GM12891 (cell line): ENCODE data around the gene LYPD3.

Source experiments
- DNase-seq: peaks from one replicate; pipeline ENCODE4 v3.0.0; 2011; ENCODE audit warnings: low spot score; ENCODE audit not compliant: insufficient read length
- FAIRE-seq: peaks from 2 replicates; lab custom pipeline; 2011; peaks lifted over from hg19 to GRCh38; lab: Jason Lieb, UNC
- PAX5 ChIP-seq: IDR thresholded peaks from 2 replicates; pipeline ENCODE4 v1.6.1; 2011; ENCODE audit warnings: low read length, moderate library complexity, mild to moderate bottlenecking; ENCODE audit not compliant: insufficient read depth, severe bottlenecking
- POLR2A ChIP-seq: IDR thresholded peaks from 2 replicates; pipeline ENCODE4 v1.6.1; 2011; ENCODE audit warnings: low read depth, low read length, control low read depth
- POLR2AphosphoS5 ChIP-seq: IDR thresholded peaks from 2 replicates; pipeline ENCODE4 v1.6.1; 2011; ENCODE audit warnings: low read depth, low read length, control low read depth
- POU2F2 ChIP-seq: IDR thresholded peaks from 2 replicates; pipeline ENCODE4 v1.6.1; 2011; ENCODE audit warnings: low read depth, mild to moderate bottlenecking, control low read depth, low read length, moderate library complexity
- SPI1 ChIP-seq: IDR thresholded peaks from 2 replicates; pipeline ENCODE4 v1.6.1; 2011; ENCODE audit warnings: low read depth, low read length, control low read depth
- TAF1 ChIP-seq: IDR thresholded peaks from 2 replicates; pipeline ENCODE4 v1.6.1; 2011; ENCODE audit warnings: low read depth, low read length, control low read depth

Gene LYPD3

GRCh38 chr19:43489310-43489709 is 23.9 kb upstream of the LYPD3 start:
- no peak for DNase-seq
- peak; percentile 56 for FAIRE-seq
- TF ChIP-seq SPI1 = peak; percentile 35; the same call in 1 of the 2 replicates
- no peak for TF ChIP-seq POLR2AphosphoS5
- no peak for TF ChIP-seq POLR2A
- TF ChIP-seq PAX5 = no peak
- TF ChIP-seq POU2F2 = peak; percentile 60
- no peak for TF ChIP-seq TAF1

- DNase-seq (no peak), FAIRE-seq (no peak)
- TF ChIP-seq POLR2A (no peak), SPI1 (no peak)
Measured at GRCh38 chr19:43488179-43488578, 22.8 kb upstream of the LYPD3 start.

- FAIRE-seq = no peak
- TF ChIP-seq PAX5 (no peak), POU2F2 (no peak), POLR2A (no peak), TAF1 (no peak), SPI1 (no peak), POLR2AphosphoS5 (no peak)
Measured at GRCh38 chr19:43486412-43486811, 21.0 kb upstream of the LYPD3 start.

DNA sequence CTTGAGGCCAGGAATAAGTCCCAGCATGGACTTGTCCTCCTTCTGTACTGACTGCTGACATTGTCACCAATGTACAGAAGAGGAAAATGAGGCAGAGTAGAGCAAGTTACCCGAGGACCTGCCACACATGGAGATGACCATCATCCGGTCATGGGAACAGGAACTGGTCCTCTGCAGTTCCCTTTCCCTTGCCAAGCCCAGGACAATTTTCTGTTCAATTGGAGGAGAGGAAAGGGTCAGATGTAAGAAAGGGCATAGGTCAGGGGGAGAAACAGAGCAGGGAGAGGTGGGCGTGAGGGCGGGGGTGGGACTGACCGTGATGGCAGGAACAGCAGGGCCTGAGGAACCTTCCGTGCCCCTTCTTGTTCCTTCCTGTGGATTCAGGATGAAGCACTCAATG is 20.5 kb upstream of the LYPD3 start:
- TF ChIP-seq SPI1 (no peak), POLR2A (no peak), POLR2AphosphoS5 (no peak), TAF1 (no peak), POU2F2 (no peak), PAX5 (no peak)
- DNase-seq (no peak), FAIRE-seq (no peak)

More at GRCh38 chr19:43486412-43486811, 21.0 kb upstream of the LYPD3 start:
- DNase-seq = no peak

DNA sequence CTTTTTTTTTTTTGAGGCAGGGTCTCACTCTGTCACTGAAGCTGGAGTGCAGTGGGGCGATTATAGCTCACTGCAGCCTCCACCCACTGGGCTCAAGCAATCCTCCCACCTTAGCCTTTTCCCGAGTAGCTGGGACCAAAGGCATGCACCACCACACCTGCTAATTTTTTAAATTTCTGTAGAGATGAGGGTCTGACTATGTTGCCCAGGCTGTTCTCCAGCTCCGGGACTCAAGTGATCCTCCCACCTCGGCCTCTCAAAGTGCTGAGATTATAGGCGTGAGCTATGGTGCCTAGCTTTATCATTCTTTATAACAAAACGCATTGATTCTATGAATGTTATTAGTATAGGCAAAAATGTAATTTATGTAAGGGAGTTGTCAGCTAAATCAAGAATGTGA is 17.9 kb upstream of the LYPD3 start:
- FAIRE-seq (no peak), DNase-seq (no peak)
- TF ChIP-seq POLR2AphosphoS5 (no peak), PAX5 (no peak), TAF1 (no peak), POU2F2 (no peak), POLR2A (no peak), SPI1 (no peak)

GRCh38 chr19:43482193-43482592 is 16.8 kb upstream of the LYPD3 start:
- no peak for FAIRE-seq
- TF ChIP-seq POLR2AphosphoS5 (no peak), TAF1 (no peak), POU2F2 (no peak), SPI1 (no peak), POLR2A (no peak), PAX5 (no peak)
- DNase-seq = no peak

GRCh38 chr19:43481701-43482100 is 16.3 kb upstream of the LYPD3 start:
- no peak for TF ChIP-seq POLR2AphosphoS5
- DNase-seq = no peak
- FAIRE-seq = no peak

GRCh38 chr19:43480574-43480973 is 15.2 kb upstream of the LYPD3 start:
- no peak for DNase-seq
- TF ChIP-seq SPI1 (no peak), POLR2A (no peak), POU2F2 (no peak), PAX5 (no peak), TAF1 (no peak), POLR2AphosphoS5 (no peak)
- FAIRE-seq = no peak

GRCh38 chr19:43479961-43480561 is 14.7 kb upstream of the LYPD3 start:
- no peak for DNase-seq
- TF ChIP-seq POLR2AphosphoS5 = no peak
- TF ChIP-seq POU2F2 = no peak
- no peak for TF ChIP-seq POLR2A
- TF ChIP-seq PAX5 = no peak
- no peak for TF ChIP-seq TAF1
- no peak for TF ChIP-seq SPI1
- no peak for FAIRE-seq

GRCh38 chr19:43479226-43479625 is 13.8 kb upstream of the LYPD3 start:
- no peak for TF ChIP-seq SPI1
- no peak for TF ChIP-seq TAF1
- no peak for TF ChIP-seq POU2F2
- no peak for TF ChIP-seq PAX5
- TF ChIP-seq POLR2AphosphoS5 = no peak
- no peak for TF ChIP-seq POLR2A
- FAIRE-seq = no peak
- DNase-seq = no peak
